Activated CD4-positive, alpha-beta T cell treated with anti-CD3 and anti-CD28 coated beads for 48 hours (primary cell): ENCODE data around the gene SMU1.

Source experiments
- DNase-seq: peaks from one replicate; pipeline ENCODE4 v3.0.0-alpha.2; 2020

Gene SMU1

DNA sequence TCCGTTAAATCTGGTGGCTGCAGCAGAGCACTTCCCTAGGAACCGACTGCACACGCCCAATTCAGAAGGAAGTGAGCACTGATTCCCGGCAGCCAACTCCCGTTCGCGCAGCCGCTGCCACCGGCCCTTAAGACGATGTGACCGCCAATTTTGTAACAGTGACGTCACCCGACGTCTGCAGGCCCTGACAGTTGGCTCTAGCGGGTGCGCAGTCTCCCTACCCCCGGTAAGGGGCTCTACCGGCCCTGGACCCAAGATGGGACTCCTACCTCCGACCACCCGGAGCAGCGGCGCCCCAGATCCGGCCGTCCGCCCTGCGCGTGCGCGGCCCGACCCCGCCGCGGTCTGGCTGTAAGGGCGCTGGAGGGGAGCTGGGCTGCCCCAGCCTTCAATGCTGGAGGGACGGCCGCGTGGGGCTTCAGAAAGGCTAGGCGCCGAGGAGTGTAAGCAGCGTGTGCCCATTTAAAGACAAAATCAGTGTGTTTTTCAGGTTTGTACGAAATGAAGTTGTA is 32.3 kb downstream of the SMU1 start:
- peak; percentile 74 for DNase-seq

DNA sequence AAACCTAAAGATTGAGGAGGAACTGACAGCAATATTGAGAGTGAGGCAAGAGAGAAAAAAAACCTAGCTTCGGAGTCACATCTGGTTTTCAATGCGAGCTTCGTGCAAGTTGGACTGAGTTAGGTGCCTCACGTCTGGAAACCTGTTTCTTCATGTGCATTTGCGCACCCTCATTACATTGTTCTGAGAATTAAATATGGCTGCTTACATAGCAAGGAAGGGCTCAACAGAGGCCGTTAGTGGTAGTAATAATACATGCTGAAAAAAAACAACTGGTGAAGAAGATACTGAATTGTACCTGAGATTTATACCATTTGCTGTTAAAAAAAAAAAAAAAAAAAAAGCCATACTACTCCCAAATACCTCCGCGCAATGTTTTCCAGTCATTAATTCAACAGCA is 32.8 kb downstream of the SMU1 start:
- no peak for DNase-seq

DNA sequence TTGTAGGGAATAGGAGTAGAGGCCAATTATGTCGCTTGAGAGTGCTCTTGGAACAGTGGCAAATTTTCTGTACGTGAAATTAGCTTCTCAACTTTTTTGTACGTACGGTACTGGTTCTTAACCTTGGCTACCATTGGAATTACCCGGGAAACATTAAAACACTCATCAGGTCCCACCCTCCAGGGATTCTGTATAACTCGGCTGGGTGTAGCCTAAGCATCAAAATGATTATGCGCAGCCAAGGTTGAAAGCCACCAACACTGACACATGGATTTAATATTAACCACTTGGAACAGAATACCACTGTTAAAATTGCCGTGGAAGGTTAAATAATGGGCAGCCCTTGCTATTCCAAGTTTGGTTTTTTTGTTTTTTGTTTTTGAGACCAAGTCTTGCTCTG is 34.0 kb downstream of the SMU1 start:
- no peak for DNase-seq

DNA sequence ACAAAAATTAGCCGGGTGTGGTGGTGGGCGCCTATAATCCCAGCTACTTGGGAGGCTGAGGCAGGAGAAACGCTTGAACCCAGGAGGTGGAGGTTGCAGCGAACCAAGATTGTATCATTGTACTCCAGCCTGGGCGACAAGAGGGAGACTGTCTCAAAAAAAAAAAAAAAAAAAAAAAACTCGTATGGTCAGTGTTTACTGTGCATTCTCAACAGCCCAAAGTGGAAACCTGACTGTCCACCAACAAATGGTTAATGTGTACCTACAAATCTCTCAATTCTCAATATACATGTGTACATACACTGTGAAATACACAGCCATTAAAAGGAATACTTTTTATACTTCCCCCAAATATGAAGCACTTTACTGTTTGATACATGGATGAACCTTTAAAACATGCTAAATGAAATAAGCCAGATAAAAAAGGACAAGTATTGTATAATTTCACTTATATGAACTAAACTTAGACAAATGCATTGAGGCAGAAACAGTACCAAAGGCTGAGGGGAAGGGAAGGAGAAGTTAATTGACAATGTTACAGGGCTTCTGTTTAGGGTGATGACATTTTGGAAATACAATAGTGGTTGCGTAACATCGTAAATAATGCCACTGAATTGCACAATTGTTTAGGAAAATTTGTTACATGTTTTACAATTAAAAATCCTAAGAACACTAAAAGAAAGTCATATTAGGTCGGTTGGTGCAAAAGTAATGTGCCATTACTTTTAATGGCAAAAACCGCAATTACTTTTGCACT is 34.9 kb downstream of the SMU1 start:
- no peak for DNase-seq

DNA sequence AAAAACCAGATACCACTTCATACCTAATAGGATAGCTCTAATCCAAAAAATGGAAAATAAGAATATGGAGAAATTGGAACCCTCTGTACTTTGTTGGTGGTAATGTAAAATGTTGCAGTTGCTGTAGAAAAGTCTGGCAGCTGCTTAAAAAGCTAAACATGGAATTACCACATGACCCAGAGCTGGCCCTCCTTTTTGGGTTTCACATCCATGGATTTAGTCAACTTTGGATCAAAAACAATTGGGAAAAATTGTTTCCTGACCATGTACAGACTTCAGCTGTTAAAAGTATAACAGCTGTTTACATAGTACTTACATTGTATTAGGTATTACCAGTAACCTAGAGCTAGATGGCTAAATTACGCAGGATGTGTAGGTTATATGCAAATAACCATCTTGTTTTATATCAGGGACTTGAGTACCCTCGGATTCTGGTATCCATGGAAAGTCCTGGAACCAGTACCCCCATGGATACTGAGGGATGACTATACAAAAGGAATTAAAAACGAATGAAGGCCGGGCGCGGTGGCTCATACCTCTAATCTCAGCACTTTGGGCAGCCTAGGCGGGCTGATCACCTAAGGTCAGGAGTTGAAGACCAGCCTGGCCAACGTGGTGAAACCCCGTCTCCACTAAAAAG is 35.6 kb downstream of the SMU1 start:
- DNase-seq, result no peak

DNA sequence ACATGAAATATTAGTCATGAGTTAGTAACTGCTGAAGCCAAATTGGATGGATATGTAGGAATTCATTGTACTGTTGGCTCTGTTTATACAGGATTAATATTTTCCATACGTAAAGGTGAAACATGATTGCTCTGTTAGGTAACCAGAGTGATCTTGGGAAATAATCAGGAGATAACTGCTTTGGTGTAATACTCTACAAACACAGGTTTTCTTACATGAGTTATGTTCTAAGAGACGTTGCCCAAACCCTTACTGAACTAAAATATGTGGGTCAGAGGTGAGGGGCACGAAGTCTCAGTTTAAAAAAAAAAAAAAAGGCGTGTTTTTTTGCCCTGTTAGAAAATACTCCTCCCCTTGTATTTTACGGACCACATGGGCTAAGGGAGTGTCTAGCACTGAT is 43.6 kb downstream of the SMU1 start:
- no peak for DNase-seq

DNA sequence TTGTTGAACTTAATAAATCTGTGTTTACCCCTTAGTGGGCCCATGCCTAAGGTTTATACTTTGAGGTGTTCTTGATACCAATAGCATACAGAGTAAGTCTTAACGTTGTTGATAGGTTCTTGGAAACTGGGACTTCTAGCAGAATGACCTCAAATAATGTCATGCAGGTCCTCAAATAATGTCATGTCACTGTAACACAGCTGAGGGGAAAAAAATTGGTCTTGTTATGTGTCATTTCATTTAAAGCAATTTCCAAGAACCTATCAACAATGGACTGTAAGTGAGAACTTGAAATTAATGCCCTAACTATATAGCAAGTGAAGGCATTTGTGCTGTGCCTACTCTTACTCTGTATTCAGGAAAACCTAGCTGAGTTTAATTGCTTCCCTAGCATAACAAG is 44.2 kb downstream of the SMU1 start:
- no peak for DNase-seq

DNA sequence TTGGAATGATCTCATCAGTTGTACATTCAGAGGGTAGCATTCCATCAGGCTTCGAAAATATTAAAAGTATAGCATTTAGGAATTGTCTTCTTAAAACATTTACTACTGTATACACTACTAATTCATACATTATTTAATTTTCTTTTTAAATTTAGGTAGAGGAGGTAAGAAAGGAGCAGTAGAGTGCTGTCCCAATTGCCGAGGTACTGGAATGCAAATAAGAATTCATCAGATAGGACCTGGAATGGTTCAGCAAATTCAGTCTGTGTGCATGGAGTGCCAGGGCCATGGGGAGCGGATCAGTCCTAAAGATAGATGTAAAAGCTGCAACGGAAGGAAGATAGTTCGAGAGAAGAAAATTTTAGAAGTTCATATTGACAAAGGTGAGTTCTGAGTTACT is 46.2 kb downstream of the SMU1 start:
- DNase-seq, result no peak

DNA sequence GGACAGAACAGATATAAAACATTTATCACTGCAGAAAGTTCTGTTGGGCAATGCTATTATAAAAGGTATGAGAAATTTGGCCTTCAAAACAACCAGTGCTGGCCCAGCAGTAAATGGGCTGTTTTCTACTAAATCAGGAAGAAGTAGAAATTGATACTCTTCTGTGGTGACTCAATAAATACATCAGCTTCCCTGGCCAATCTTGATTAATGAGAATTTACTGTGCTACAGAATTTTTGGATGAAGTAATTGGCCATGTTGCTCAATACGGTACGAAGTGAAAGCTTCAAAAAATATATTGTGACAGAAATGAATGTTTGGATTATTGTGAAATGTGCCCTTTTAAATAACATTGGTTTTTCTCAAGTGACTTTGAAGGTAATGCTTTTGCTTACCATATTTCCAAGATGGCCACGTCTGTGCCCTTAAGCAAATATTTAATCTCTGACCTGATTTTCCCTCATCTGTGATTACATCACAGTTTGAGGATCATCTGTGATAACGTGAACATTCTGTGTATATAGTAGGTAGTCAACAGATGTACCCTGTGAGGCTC is 47.2 kb downstream of the SMU1 start:
- DNase-seq, result no peak

DNA sequence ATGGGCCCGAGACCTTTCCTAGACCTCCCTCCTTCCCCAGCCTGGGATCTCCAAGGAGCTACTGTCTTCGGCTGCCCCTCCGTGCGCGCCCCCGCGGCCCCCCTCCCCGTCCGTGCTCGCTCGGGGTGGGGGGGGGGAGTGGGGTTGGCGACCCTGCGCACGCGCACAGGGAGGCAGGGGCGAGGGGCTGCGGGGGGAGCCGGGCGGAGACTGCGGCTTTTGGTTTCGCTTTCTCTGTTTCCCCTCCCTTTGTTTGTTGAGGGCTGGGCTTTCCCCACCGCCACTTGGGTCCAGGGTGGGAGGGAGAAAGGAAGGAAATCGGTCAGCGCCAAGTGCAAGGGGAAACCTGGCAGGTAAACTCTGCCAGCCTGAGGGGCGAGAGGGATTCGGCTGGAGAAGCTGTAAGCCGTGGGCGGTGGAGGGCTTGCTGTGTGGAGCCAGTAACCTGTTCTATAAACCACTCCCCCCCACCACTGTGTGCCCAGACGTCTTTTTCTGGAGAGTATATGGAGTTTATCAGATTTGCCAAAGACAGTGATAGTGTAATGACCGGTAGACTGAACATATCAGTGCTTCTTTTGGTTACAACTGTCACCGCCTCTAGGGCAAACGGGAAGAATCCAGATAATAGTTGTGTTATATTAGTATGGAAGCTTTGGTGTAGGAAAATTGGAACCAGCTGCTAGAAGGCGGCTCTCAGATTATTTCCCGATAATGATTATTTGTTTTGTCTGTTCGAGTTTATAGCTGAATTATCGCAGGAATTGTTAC is 50.7 kb downstream of the SMU1 start:
- peak; percentile 79 for DNase-seq

DNA sequence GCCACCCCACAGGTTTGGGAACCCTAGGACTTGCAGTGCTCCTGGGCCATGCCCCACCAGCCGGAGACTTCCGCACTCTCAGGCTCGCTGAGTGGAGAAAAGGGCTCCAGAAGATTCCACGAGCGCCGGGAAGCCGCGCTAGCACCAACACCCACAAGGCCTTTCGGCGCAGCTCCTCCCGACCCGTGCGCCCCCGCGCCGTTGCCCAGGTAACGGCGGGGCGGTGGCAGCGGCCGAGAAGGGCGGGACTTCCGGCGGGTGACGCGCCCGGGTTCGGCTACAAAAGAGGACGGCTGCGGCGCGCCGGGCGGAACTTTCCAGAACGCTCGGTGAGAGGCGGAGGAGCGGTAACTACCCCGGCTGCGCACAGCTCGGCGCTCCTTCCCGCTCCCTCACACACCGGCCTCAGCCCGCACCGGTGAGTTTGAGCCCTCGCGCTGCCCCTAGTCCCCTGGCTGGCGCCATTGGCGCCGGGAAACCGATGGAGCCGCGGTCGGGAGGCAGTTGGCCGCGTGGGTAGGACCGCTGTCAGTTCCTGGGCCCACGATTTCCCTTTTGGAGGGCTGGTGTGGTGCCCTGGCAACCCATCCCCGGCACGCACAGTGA is 51.4 kb downstream of the SMU1 start, which contains the start of gene DNAJA1:
Gene DNAJA1 (plus strand): TSS at position 308 of the 606 bp plus-strand sequence. CDS start 1,212 bp downstream, outside the sequence.
- peak; percentile 95 for DNase-seq

DNA sequence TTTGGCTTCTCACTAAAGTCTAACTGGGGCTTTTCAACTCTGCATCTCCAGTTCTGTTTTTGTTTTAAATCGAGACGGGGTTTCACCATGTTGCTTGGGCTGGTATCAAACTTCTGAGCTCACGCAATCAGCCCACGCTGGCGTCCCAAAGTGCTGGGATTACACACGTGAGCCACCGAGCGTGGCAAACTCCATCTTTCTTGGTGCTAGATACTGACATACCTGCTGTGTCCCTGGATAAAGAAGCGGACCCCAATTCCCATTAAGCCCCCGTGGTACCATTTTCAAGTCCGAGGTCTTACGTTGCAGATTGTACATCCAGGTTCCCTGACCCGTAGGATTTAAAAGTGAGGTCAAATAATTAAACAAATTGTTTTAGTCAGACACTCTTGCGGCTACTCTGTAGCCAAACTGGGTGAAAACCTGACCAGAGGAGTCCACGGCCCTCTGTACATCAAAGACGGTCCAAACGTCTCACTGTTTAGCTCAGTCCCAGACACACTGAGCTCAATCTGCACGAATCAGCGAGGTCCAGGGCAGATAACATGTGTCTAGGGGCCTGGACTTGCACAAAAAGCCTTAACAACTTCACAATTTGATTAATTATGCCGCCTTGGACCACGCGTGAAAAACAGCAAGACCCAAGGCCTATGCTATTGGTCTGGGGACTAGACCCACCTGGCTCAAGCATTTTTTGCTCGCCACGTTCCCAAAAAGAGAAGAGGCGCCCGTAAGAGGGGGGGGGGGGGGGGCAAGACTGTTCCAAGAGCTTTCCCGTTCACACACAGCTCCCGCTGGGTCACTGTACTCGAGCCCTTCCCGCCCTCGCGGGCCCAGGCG is 52.1 kb downstream of the SMU1 start:
- peak; percentile 37 for DNase-seq

DNA sequence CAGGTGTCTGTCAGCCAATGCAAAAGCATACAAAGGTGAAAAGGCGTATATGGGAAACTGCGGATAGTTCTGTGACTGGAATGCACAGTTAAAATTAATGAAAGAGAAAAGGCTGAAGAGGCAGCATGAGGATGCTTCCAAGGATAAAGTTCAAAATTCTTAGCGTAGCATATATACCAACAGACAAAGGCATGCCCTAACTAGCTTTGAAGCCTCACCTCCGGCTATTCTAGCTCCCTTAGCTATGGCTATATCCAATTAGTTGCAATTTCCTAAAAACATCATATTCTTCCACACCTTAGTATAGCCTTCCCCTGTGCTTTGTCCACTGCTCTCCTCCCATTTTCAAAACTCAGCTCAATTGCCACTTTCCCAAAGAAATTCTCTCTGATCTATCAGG is 52.8 kb downstream of the SMU1 start:
- no peak for DNase-seq

DNA sequence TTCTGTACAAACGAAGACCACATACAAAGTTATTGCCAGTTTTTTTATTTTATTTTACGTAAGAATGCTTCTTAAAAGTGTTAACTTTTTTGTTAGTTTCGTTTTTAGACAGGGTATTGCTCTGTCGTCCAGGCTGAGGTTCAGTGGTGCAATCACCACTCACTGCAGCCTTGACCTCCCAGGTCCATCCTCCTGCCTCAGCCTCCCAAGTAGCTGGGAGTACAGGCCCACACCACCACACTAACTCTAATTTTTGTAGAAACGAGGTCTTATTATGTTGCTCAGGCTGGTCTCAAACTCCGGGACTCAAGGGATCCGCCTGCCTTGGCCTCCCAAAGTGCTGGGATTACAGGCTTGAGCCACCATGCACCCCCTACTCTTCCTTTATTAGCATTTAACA is 53.7 kb downstream of the SMU1 start:
- no peak for DNase-seq

DNA sequence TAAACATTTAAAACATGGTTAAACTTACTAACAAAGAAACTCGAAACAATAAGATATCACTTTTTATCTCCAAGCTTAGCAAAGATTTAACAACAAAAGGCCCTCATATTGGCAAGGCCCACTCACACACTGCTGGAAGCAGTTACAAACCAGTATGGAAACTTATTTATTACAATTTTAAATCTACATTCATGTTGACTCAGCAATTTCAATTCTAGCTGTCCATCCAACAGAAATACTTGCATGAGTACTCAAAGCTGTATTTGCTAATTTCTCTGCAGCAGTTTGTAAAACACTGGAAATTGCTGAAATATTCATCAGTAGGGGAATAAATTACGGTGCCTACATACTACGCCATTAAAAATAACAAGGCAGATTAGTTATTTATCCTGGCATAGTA is 54.2 kb downstream of the SMU1 start:
- DNase-seq, result no peak

DNA sequence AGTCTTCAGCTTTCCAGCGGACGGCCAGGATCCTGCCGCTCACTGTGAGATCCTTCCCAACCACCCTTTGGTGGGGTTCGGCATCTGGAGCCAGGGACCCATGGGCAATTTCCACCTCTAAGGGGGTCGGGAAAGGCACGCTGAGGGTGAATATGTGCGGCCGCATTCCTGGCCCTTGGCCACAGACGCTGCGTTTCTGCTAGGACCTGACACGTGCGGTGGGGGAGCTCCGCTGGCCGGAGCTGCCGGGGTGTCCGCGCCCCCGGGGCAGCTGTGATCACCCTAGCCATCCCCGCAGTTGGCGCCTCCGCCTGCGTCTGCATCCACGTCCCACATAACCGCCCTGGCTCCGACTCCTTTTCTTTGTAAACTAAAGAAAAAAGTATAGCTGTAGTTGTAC is 56.7 kb downstream of the SMU1 start:
- no peak for DNase-seq

DNA sequence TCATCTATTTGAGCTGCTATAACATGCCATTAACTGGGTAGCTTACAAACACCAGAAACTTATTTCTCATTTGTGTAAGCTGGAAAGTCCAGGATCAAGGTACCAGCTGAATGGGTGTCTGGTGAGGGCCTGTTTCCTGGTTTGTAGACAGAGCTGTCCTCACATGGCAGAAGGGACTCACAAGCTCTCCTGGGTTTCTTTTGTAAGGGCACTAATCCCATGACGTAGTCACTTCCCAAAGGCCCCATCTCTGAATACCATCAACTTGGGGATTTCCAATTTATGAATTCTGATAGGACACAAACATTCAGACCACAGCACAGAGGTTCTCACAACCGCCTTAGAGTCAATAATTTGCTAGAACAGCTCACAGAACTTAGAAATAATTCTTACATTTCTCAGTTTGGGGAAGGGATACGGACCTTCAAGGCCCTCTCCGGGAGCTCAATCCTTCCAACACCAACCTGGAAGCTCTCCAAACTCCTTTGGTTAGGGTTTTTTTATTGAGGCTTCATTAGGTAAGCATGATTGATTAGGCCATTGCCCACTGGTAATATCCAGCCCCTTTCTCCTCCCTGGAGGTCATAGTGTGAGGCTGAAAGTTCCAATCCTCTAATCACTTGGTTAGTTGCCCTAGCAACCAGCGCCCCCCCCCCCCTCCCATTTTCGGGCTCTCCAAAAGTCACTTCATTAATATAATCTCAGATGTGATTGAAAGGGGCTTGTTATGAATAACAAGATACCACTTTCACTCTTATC is 59.0 kb downstream of the SMU1 start:
- DNase-seq, result no peak

DNA sequence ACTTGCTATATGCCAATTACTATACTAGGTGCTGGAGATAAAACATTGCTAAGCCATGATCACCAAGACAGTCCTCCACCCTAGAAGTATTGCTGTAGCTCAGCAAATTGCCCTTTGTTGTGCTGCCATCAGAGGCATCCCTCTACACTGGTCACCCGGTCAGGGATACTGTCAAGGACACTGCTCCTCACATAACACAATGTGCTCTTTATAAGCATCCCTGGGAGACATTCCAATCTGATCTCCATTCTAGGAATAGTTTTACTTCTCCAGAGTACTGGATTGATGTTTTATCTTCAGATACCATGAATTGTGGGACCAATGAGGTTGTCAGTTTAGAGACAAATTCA is 61.8 kb downstream of the SMU1 start:
- no peak for DNase-seq

DNA sequence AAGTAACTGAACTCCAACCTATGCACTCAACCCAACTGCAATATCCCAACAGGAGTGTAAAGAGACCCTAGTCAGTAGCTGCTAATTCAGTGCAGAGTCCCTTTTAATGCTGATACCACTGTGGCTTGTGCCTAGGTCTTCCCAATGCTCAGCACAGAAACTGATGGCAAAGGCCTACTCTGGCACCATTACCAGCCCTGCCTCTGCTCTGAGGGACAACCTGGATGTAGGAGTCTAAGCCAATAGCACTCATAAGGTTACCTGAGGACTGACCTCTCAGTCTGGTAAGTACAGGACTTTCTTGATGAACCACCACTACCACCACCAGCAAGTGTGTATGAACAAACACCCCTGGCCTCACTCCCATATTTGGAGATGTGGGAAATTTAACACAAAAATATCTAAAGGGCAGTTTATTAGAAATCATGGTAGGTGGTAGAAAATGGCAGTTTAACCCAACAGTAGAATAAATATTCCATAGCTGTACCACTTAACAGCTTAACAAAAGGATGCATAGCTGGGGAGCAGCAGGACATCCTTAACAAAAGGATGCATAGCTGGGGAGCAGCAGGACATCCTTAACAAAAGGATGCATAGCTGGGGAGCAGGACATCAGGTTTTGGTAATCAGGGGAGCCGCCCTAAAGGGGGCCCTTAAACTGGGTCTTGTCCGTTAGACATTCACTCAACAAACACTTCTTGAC is 62.4 kb downstream of the SMU1 start:
- DNase-seq, result no peak

DNA sequence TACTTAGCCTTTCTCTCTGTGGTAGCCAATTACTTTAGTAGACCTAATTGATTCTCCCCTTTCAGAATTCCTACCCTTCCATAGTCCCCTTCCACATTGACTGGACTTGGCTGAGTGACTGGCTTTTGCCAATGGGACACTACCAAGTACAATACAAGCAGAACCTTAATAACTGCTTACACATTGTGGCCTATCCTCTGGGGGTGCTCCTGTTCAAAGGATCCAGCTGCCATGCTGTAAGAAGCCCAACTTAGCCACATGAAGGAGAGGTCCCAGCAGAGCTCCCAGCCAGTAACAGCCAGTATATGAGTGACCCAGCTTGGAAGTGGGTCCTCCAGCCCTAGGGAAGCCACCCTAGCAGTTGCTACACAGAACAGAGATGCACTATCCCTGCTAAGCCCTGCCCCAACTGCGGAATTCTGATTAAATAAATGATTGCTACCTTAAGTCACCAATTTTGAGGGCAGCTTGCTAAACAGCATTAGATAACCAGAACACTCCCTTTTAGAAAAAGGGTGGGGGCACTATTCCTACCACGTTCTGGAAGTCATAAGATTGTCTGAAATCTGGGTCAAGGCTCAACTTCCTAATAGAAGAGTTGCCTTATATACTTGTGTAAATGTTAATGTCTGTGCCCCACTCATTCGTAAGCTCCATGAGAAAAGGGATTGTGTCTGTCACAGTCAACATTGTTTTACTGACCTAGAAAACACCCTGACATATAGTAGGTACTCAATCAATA is 64.0 kb downstream of the SMU1 start:
- DNase-seq, result no peak
